SU-DHL-6 (cell line): ENCODE data around the gene TXN2.

Source experiments
- CTCF ChIP-seq: fragments of 200-600 bp; sonication (generic); IDR thresholded peaks from one replicate; pipeline ENCODE4 v1.5.1; 2017; ENCODE audit warnings: antibody characterized with exemption, mild to moderate bottlenecking, low read length, moderate library complexity; ENCODE audit not compliant: insufficient read depth, poor library complexity, severe bottlenecking
- EZH2phosphoT487 ChIP-seq: fragments of 200-600 bp; sonication (generic), shearing (Covaris generic); conservative IDR thresholded peaks from 2 replicates; pipeline ENCODE4 v1.6.1; 2018; ENCODE audit warnings: mild to moderate bottlenecking, antibody characterized with exemption, low read length, moderate library complexity, mixed read lengths

GRCh38 chr22:36454916-36455570 lies 26.4 kb downstream of the TXN2 start:
- TF ChIP-seq CTCF: no peak
- no peak for TF ChIP-seq EZH2phosphoT487
